H1 (cell line): ENCODE measurements around the gene NKPD1.

Experiments used
- BACH1 ChIP-seq: IDR thresholded peaks from 2 replicates; pipeline ENCODE4 v1.6.1; 2012; ENCODE audit warnings: low read length, improper control_type of control experiment
- BRCA1 ChIP-seq: IDR thresholded peaks from 2 replicates; pipeline ENCODE4 v1.6.1; 2012; ENCODE audit warnings: low read depth, low read length, improper control_type of control experiment
- CHD2 ChIP-seq: IDR thresholded peaks from 2 replicates; pipeline ENCODE4 v1.6.1; 2012; ENCODE audit warnings: low read length, improper control_type of control experiment
- GABPA ChIP-seq: IDR thresholded peaks from 2 replicates; pipeline ENCODE4 v1.6.1; 2011; ENCODE audit warnings: mild to moderate bottlenecking, low read length, moderate library complexity, borderline replicate concordance; ENCODE audit not compliant: insufficient read depth
- JUN ChIP-seq: IDR thresholded peaks from 2 replicates; pipeline ENCODE4 v1.6.1; 2011; ENCODE audit warnings: low read depth, mild to moderate bottlenecking, improper control_type of control experiment, low read length
- POLR2A ChIP-seq, 2 experiments: IDR thresholded peaks; 1 replicate in 1 of 2; 2 replicates in 1 of 2; pipeline ENCODE4 v1.6.1; 2011; ENCODE audit warnings: low read depth in 2 of 2, low read length in 2 of 2, mild to moderate bottlenecking in 2 of 2; ENCODE audit errors: control extremely low read depth in 1 of 2
- POLR2AphosphoS5 ChIP-seq: IDR thresholded peaks from 2 replicates; pipeline ENCODE4 v1.6.1; 2011; ENCODE audit warnings: low read depth, low read length
- SRF ChIP-seq: IDR thresholded peaks from 2 replicates; pipeline ENCODE4 v1.6.1; 2011; ENCODE audit warnings: mild to moderate bottlenecking, low read depth, low read length, moderate library complexity
- SUZ12 ChIP-seq: fragments of 200-600 bp; sonication (generic); IDR thresholded peaks from 2 replicates; pipeline ENCODE4 v1.6.1; 2012; ENCODE audit warnings: mild to moderate bottlenecking, inconsistent platforms, low read length, moderate library complexity, mixed read lengths
- YY1 ChIP-seq: IDR thresholded peaks from 2 replicates; pipeline ENCODE4 v1.6.1; 2011; ENCODE audit warnings: low read depth, mild to moderate bottlenecking, low read length
- ZNF274 ChIP-seq: IDR thresholded peaks from 2 replicates; pipeline ENCODE4 v1.7.0; 2012; ENCODE audit warnings: low read length, borderline replicate concordance; ENCODE audit errors: extremely low read depth
- TF ChIP-seq, protein P1 (sequence below), 3 experiments: IDR thresholded peaks; 1 replicate in 2 of 3; 2 replicates in 1 of 3; pipeline versions ENCODE4 v1.5.1 to v1.6.1; 2011; ENCODE audit warnings: low read length in 3 of 3, mild to moderate bottlenecking in 3 of 3, inconsistent platforms in 2 of 3, low read depth in 1 of 3, moderate library complexity in 1 of 3; ENCODE audit not compliant: insufficient read depth in 1 of 3; ENCODE audit errors: control extremely low read depth in 1 of 3
- TF ChIP-seq, protein P2 (sequence below): IDR thresholded peaks from 2 replicates; pipeline ENCODE4 v1.6.1; 2011; ENCODE audit warnings: low read depth, mild to moderate bottlenecking, low read length; ENCODE audit not compliant: insufficient read depth

DNA sequence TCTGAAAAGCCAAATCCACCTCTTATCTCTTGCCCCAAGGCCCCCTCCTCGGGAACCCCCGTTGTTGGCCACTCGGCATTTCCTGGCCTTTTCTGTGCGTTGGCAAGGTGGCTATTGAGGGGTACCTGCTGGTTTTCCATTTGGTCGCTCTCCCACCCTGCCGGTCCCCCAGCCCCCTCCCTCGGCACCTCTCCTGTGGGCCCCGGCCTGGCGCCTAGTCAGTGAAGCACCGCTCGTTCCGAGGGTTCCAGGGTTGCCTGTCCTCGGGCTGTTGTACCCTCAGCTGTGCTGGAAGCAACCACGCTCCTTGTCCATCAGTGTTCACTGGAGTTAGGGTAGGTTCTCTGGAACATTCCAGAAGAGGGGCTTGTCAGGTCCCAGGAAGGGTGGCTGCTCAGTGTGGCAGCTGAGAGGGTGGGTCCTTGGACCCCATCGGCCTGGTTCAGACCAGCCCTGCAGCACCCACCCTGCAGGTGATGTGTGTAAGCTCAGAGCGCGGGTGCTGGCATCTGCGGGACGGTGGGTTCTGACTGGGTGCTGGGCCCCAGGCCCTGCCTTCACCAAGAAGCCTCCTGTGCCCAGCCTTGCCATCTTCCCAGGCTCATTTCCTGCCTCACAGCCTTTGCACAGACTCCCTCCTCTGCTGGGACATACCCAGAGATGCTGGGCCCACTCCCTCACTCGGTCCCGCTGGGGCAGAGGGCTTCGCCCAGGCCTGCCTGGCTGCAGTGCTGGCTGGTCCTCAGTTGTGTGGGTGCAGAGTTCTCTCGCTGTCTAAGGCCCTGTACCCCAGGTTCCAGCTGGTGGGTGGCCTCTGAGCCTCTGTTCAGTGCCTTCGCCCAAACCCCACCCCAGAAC lies 21.3 kb downstream of the NKPD1 start:
- TF ChIP-seq POLR2A (IDR thresholded peaks at IDR 0.05; ENCODE audit: control extremely low read depth in 1 of 2, low read depth in 2 of 2, low read length in 2 of 2) (no peak), POLR2AphosphoS5 (no peak), YY1 (no peak), JUN (no peak), GABPA (no peak), CHD2 (no peak), BRCA1 (no peak), ZNF274 (no peak), BACH1 (no peak), SUZ12 (no peak), SRF (no peak)
- TF ChIP-seq, protein P1, sequence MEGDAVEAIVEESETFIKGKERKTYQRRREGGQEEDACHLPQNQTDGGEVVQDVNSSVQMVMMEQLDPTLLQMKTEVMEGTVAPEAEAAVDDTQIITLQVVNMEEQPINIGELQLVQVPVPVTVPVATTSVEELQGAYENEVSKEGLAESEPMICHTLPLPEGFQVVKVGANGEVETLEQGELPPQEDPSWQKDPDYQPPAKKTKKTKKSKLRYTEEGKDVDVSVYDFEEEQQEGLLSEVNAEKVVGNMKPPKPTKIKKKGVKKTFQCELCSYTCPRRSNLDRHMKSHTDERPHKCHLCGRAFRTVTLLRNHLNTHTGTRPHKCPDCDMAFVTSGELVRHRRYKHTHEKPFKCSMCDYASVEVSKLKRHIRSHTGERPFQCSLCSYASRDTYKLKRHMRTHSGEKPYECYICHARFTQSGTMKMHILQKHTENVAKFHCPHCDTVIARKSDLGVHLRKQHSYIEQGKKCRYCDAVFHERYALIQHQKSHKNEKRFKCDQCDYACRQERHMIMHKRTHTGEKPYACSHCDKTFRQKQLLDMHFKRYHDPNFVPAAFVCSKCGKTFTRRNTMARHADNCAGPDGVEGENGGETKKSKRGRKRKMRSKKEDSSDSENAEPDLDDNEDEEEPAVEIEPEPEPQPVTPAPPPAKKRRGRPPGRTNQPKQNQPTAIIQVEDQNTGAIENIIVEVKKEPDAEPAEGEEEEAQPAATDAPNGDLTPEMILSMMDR (IDR thresholded peaks at IDR 0.05; ENCODE audit: control extremely low read depth in 1 of 3, insufficient read depth in 1 of 3, low read depth in 1 of 3, low read length in 3 of 3): no peak
- TF ChIP-seq, protein P2, sequence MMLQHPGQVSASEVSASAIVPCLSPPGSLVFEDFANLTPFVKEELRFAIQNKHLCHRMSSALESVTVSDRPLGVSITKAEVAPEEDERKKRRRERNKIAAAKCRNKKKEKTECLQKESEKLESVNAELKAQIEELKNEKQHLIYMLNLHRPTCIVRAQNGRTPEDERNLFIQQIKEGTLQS: no peak
